ENCODE measurements around the gene IFT20.
A peak's percentile ranks its signal among the peaks of the same experiment; 100 is the strongest.

Gene IFT20
- 22.3 reads per million, percentile 49 among the genes with 10 or more reads in this experiment for total RNA-seq

- peak; percentile 98 for DNase-seq
Observed at GRCh38 chr17:28335201-28335958, at the start of gene IFT20, which contains the start of gene TNFAIP1. Gene IFT20 (minus strand): TSS chr17:28335472. CDS start chr17:28331985, 3,487 bp downstream. Gene TNFAIP1 (plus strand): TSS chr17:28335761. CDS start chr17:28339522, 3,761 bp downstream.

- DNase-seq = no peak
Observed at GRCh38 chr17:28385037-28385400, 49.7 kb upstream of the IFT20 start.

GRCh38 chr17:28384281-28385036 is 49.2 kb upstream of the IFT20 start:
- DNase-seq = peak; percentile 50

GRCh38 chr17:28381141-28381825 is 46.0 kb upstream of the IFT20 start:
- no peak for DNase-seq

GRCh38 chr17:28379814-28380801 is 44.8 kb upstream of the IFT20 start:
- DNase-seq = no peak

GRCh38 chr17:28372945-28373274 is 37.6 kb upstream of the IFT20 start:
- no peak for DNase-seq

GRCh38 chr17:28372203-28372944 is 37.1 kb upstream of the IFT20 start:
- no peak for DNase-seq

- DNase-seq = peak; percentile 75
Observed at GRCh38 chr17:28371245-28372202, 36.3 kb upstream of the IFT20 start, which contains the start of gene SARM1. Gene SARM1 (plus strand): TSS chr17:28371694. CDS start chr17:28372033, 339 bp downstream.

GRCh38 chr17:28370744-28371103 is 35.5 kb upstream of the IFT20 start:
- DNase-seq = no peak

GRCh38 chr17:28370035-28370743 is 34.9 kb upstream of the IFT20 start, which contains the start of gene VTN:
Gene VTN (minus strand): TSS chr17:28370307. CDS start chr17:28370203, 104 bp downstream.
- DNase-seq = no peak

- no peak for DNase-seq
Observed at GRCh38 chr17:28369684-28370034, 34.4 kb upstream of the IFT20 start.

- DNase-seq = no peak
Observed at GRCh38 chr17:28368915-28369683, 33.8 kb upstream of the IFT20 start.

- no peak for DNase-seq
Observed at GRCh38 chr17:28368306-28368831, 33.1 kb upstream of the IFT20 start.

GRCh38 chr17:28367641-28368305 is 32.5 kb upstream of the IFT20 start:
- no peak for DNase-seq

GRCh38 chr17:28366605-28367004 is 31.3 kb upstream of the IFT20 start:
- DNase-seq = no peak

GRCh38 chr17:28365487-28365886 is 30.2 kb upstream of the IFT20 start:
- DNase-seq = no peak

- DNase-seq = no peak
Observed at GRCh38 chr17:28364665-28365363, 29.5 kb upstream of the IFT20 start, which contains the start of gene SEBOX. Gene SEBOX (minus strand): TSS chr17:28365199. CDS start chr17:28365151, 48 bp downstream.
